Fibroblast of lung (primary cell): Measurements from ENCODE around the gene RALY. TPM values are rescaled to one million over a fixed set of nuclear protein-coding genes. Genes with fewer than 3 reads are reported as not detected.

ENCODE experiments used
- DNase-seq, 2 donors: peaks; one replicate each; pipeline versions ENCODE4 v3.0.0 to v3.0.0-alpha.2; 2010; ENCODE audit warnings: low read depth in 2 of 2
- H2AFZ ChIP-seq: 2 replicates; pipeline ENCODE4 v1.5.1; 2012; ENCODE audit warnings: low read length, control low read depth, inconsistent platforms
- H3K27ac ChIP-seq: 2 replicates; pipeline ENCODE4 v1.5.1; 2011; ENCODE audit warnings: low read length, control low read depth; ENCODE audit not compliant: insufficient read depth
- H3K27me3 ChIP-seq: 2 replicates; pipeline ENCODE4 v1.5.1; 2011; ENCODE audit warnings: mild to moderate bottlenecking, low read length; ENCODE audit not compliant: control insufficient read depth, insufficient read depth
- H3K36me3 ChIP-seq: 2 replicates; pipeline ENCODE4 v1.5.1; 2011; ENCODE audit warnings: low read length; ENCODE audit not compliant: control insufficient read depth, insufficient read depth
- H3K4me1 ChIP-seq: 2 replicates; pipeline ENCODE4 v1.5.1; 2011; ENCODE audit warnings: low read length; ENCODE audit not compliant: control insufficient read depth, insufficient read depth; ENCODE audit errors: extremely low read depth
- H3K4me2 ChIP-seq: 2 replicates; pipeline ENCODE4 v1.5.1; 2011; ENCODE audit warnings: low read length, control low read depth; ENCODE audit not compliant: insufficient read depth; ENCODE audit errors: extremely low read depth
- H3K4me3 ChIP-seq, 4 experiments: fragments of 200-600 bp in 1 of 4; sonication (generic) in 1 of 4; replicated peaks in 1 of 4; 2 replicates each; pipeline ENCODE4 v1.5.1; 2011 to 2016; ENCODE audit warnings: low read length in 4 of 4, low read depth in 3 of 4, mild to moderate bottlenecking in 3 of 4, control low read depth in 2 of 4, inconsistent platforms in 1 of 4, mixed read lengths in 1 of 4; ENCODE audit not compliant: insufficient read depth in 1 of 4; ENCODE audit errors: control extremely low read depth in 1 of 4
- H3K79me2 ChIP-seq: 2 replicates; pipeline ENCODE4 v1.5.1; 2012; ENCODE audit warnings: mild to moderate bottlenecking, low read length, inconsistent platforms; ENCODE audit not compliant: control insufficient read depth, insufficient read depth
- H3K9ac ChIP-seq: 2 replicates; pipeline ENCODE4 v1.5.1; 2011; ENCODE audit warnings: mild to moderate bottlenecking, low read length, control low read depth; ENCODE audit not compliant: insufficient read depth
- H3K9me3 ChIP-seq: 2 replicates; pipeline ENCODE4 v1.5.1; 2012; ENCODE audit warnings: low read depth, low read length; ENCODE audit not compliant: control insufficient read depth, insufficient read depth
- H4K20me1 ChIP-seq: 2 replicates; pipeline ENCODE4 v1.5.1; 2011; ENCODE audit warnings: low read length; ENCODE audit not compliant: control insufficient read depth, insufficient read depth; ENCODE audit errors: extremely low read depth
- CTCF ChIP-seq, 2 donors: IDR thresholded peaks in 1 of 2; conservative IDR thresholded peaks in 1 of 2; 1 replicate in 1 of 2; 2 replicates in 1 of 2; pipeline ENCODE4 v1.5.1; 2011 to 2012; ENCODE audit warnings: low read length in 2 of 2, control low read depth in 1 of 2, inconsistent platforms in 1 of 2, low read depth in 1 of 2, mild to moderate bottlenecking in 1 of 2
- EZH2 ChIP-seq: IDR thresholded peaks from 2 replicates; pipeline ENCODE4 v1.5.1; 2012; ENCODE audit warnings: low read length, control low read depth, mild to moderate bottlenecking; ENCODE audit errors: missing control alignments
- polyA plus RNA-seq, 2 donors: library from polyadenylated mRNA; depleted of rRNA in 1 of 2; stranded (reverse) in 1 of 2; unstranded in 1 of 2; fragments of >200 nt; gene quantifications; 2 replicates each; pipeline ENCODE4 v1.2.1, GENCODE V29; 2011 to 2012; ENCODE audit warnings: missing spikeins in 1 of 2
- total RNA-seq: library from RNA; depleted of rRNA; stranded (reverse); fragments of >200 nt; gene quantifications from 2 replicates; pipeline ENCODE4 v1.2.1, GENCODE V29; 2014

Gene RALY
- total and polyA plus RNA-seq, 2 donors (not counting 1 experiment from before 2014, with no cell fraction given): 54.5 to 57.1 TPM

DNA sequence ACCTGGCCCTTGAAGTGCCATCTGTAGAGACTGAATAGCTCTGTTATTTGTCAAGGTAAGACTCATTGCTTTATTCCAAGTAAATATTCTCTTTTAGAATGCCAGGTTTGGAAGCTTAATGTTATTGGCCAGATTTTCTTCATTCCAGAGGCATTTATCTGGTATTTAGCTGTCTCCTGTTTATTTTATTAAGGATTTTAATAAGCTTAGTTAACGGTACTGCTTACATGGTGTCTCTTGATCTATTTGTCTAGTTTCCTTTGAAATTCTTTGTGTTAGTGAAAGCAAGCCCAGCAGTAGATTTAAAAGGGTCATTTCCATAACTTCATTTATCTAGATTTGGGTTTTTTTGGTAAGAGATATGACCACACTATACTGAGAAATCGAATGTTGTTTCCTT lies 7.7 kb downstream of the RALY start:
- peaks cover 7% of the 10 kb centered on the region for H3K4me1 ChIP-seq
- no peak for TF ChIP-seq EZH2
- no peak for TF ChIP-seq CTCF (conservative IDR thresholded peaks at IDR 0.05 in 1 of 2, IDR thresholded peaks at IDR 0.05 in 1 of 2; ENCODE audit: low read depth in 1 of 2, low read length in 2 of 2)
- no peak overlapping the region for H2AFZ ChIP-seq
- peak overlapping the region; percentile 33 for H3K4me2 ChIP-seq
- peak in 1 of 2 donors; percentile 44 for DNase-seq
- H3K9me3 ChIP-seq: no peaks in the 10 kb centered on the region
- no peak overlapping the region for H3K27ac ChIP-seq
- no peak overlapping the region for H3K4me3 ChIP-seq
- peaks cover 2% of the 10 kb centered on the region for H4K20me1 ChIP-seq
- no peaks in the 10 kb centered on the region for H3K27me3 ChIP-seq
- H3K9ac ChIP-seq: no peak overlapping the region
- H3K36me3 ChIP-seq: no peaks in the 10 kb centered on the region
- H3K79me2 ChIP-seq: peaks cover 86% of the 10 kb centered on the region

GRCh38 chr20:34004227-34004626 lies 10.5 kb downstream of the RALY start:
- peaks cover 80% of the 10 kb centered on the region for H3K79me2 ChIP-seq
- no peak for TF ChIP-seq CTCF (conservative IDR thresholded peaks at IDR 0.05 in 1 of 2, IDR thresholded peaks at IDR 0.05 in 1 of 2; ENCODE audit: low read depth in 1 of 2, low read length in 2 of 2)
- TF ChIP-seq EZH2: no peak
- H3K36me3 ChIP-seq: no peaks in the 10 kb centered on the region
- no peak overlapping the region for H2AFZ ChIP-seq
- H3K4me2 ChIP-seq: no peak overlapping the region
- no peaks in the 10 kb centered on the region for H4K20me1 ChIP-seq
- peaks cover 6% of the 10 kb centered on the region for H3K4me1 ChIP-seq
- no peak overlapping the region for H3K4me3 ChIP-seq
- H3K9me3 ChIP-seq: no peaks in the 10 kb centered on the region
- no peaks in the 10 kb centered on the region for H3K27me3 ChIP-seq
- H3K27ac ChIP-seq: no peak overlapping the region
- H3K9ac ChIP-seq: no peak overlapping the region
- no peak for DNase-seq

DNA sequence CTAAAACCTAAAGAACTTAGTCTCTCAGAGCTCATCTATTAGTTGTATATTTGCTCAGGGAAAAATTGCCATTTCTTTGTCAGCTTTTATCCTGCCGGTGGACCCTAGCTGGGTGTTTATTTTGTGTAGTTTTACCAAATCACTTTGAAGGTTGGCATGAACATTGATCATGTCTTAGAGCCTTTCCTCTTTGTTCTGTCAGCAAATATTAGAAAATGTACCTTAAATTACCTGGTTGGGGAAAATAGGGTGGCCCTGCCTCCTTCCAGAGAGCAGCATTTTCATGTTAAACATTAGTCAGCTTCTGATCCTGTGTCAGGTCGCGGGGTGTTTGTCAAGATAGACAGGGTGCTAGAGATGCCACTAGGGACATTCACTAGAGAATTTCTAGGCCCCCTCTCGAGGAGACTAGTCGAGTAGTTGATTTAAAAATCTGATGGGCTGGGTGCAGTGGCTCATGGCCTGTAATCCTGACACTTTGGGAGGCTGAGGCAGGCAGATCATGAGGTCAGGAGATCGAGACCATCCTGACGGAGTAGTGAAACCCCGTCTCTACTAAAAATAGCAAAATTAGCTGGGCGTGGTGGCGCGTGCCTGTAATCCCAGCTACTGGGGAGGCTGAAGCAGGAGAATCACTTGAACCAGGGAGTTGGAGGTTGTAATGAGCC lies 11.2 kb downstream of the RALY start:
- H3K27me3 ChIP-seq: no peaks in the 10 kb centered on the region
- TF ChIP-seq EZH2 (no peak), CTCF (conservative IDR thresholded peaks at IDR 0.05 in 1 of 2, IDR thresholded peaks at IDR 0.05 in 1 of 2; ENCODE audit: low read depth in 1 of 2, low read length in 2 of 2) (no peak)
- DNase-seq: no peak
- peaks cover 80% of the 10 kb centered on the region for H3K79me2 ChIP-seq
- H3K9me3 ChIP-seq: no peaks in the 10 kb centered on the region
- H4K20me1 ChIP-seq: no peaks in the 10 kb centered on the region
- no peak overlapping the region for H3K4me3 ChIP-seq
- H3K36me3 ChIP-seq: no peaks in the 10 kb centered on the region
- no peak overlapping the region for H3K4me2 ChIP-seq
- no peak overlapping the region for H3K27ac ChIP-seq
- H3K9ac ChIP-seq: no peak overlapping the region
- no peak overlapping the region for H2AFZ ChIP-seq
- peaks cover 4% of the 10 kb centered on the region for H3K4me1 ChIP-seq
